PC-3 (cell line): ENCODE measurements around the gene ENTPD2. TPM values are rescaled to one million over a fixed set of nuclear protein-coding genes. Genes with fewer than 3 reads are reported as not detected.
A peak's percentile ranks its signal among the peaks of the same experiment; 100 is the strongest.

ENCODE experiments used
- ATAC-seq: fragments of 200-7000 bp; cut with Tn5 transposase; 2 replicates; pipeline ENCODE4 v1.9.1; 2020; ENCODE audit warnings: mild to moderate bottlenecking, moderate library complexity
- BruUV-seq: library from RNA; stranded (reverse); fragments of 400-500 nt; replicated peaks from 2 replicates; lab custom pipeline; 2021; lab: Mats Ljungman, UMichigan
- CTCF ChIA-PET: fragments of 300-600 bp; sonication (Branson Sonifier 250); formaldehyde crosslinking; loops from one replicate; lab custom pipeline; 2022; ENCODE audit warnings: antibody characterized with exemption; lab: Charles Lee
- POLR2A ChIA-PET: fragments of 300-600 bp; sonication (Branson Sonifier 250); formaldehyde crosslinking; loops from one replicate; lab custom pipeline; 2022; ENCODE audit warnings: antibody characterized with exemption; ENCODE audit not compliant: unreplicated experiment; lab: Charles Lee
- DNase-seq: peaks from one replicate; pipeline ENCODE4 v3.0.0-alpha.2; 2015
- H2AFZ ChIP-seq: fragments of 300-600 bp; sonication (generic); 2 replicates; pipeline ENCODE4 v1.6.0; 2016; ENCODE audit warnings: antibody characterized with exemption, low read length
- H3F3A ChIP-seq: fragments of 300-600 bp; sonication (generic); one replicate; pipeline ENCODE4 v1.6.0; 2017; ENCODE audit warnings: antibody characterized with exemption, low read length, control low read depth, mild to moderate bottlenecking; ENCODE audit not compliant: unreplicated experiment
- H3K27ac ChIP-seq: fragments of 300-600 bp; sonication (generic); 2 replicates; pipeline ENCODE4 v1.5.1; 2016; ENCODE audit warnings: mild to moderate bottlenecking, low read length
- H3K27me3 ChIP-seq: fragments of 300-600 bp; sonication (generic); 2 replicates; pipeline ENCODE4 v1.6.1; 2016; ENCODE audit warnings: low read length, mixed read lengths
- H3K36me3 ChIP-seq: fragments of 300-600 bp; sonication (generic); 2 replicates; pipeline ENCODE4 v1.6.1; 2016; ENCODE audit warnings: low read depth, mixed run types, low read length, mixed read lengths
- H3K4me1 ChIP-seq: fragments of 300-600 bp; sonication (generic); 2 replicates; pipeline ENCODE4 v1.5.1; 2016; ENCODE audit warnings: low read length; ENCODE audit not compliant: insufficient read depth
- H3K4me2 ChIP-seq: fragments of 300-600 bp; sonication (generic); 2 replicates; pipeline ENCODE4 v1.6.0; 2016; ENCODE audit warnings: low read length
- H3K4me3 ChIP-seq: fragments of 300-600 bp; sonication (generic); 2 replicates; pipeline ENCODE4 v1.5.1; 2016; ENCODE audit warnings: mild to moderate bottlenecking, low read length, mixed read lengths
- H3K79me2 ChIP-seq: fragments of 300-600 bp; sonication (generic); 2 replicates; pipeline ENCODE4 v1.6.1; 2017; ENCODE audit warnings: low read length, mixed read lengths
- H3K9ac ChIP-seq: fragments of 300-600 bp; sonication (generic); 2 replicates; pipeline ENCODE4 v1.6.0; 2016; ENCODE audit warnings: mild to moderate bottlenecking, low read length
- H3K9me2 ChIP-seq: fragments of 300-600 bp; sonication (generic); replicated peaks from 2 replicates; pipeline ENCODE4 v1.6.1; 2016; ENCODE audit warnings: mixed run types, low read length, mixed read lengths
- H3K9me3 ChIP-seq: fragments of 300-600 bp; sonication (generic); 2 replicates; pipeline ENCODE4 v1.6.1; 2016; ENCODE audit warnings: low read length, mixed read lengths
- H4K20me1 ChIP-seq: fragments of 300-600 bp; sonication (generic); 2 replicates; pipeline ENCODE4 v1.6.1; 2016; ENCODE audit warnings: low read length, mixed read lengths
- CTCF ChIP-seq: fragments of 300-600 bp; sonication (generic); conservative IDR thresholded peaks from 2 replicates; pipeline ENCODE4 v1.5.1; 2017; ENCODE audit warnings: antibody characterized with exemption, low read depth, mild to moderate bottlenecking, low read length
- EZH2 ChIP-seq: fragments of 300-600 bp; sonication (generic); IDR thresholded peaks from one replicate; pipeline ENCODE4 v1.6.1; 2017; ENCODE audit warnings: antibody characterized with exemption, mild to moderate bottlenecking, low read length; ENCODE audit not compliant: unreplicated experiment
- EZH2phosphoT487 ChIP-seq: fragments of 300-600 bp; sonication (generic); IDR thresholded peaks from 2 replicates; pipeline ENCODE4 v1.6.1; 2018; ENCODE audit warnings: mild to moderate bottlenecking, antibody characterized with exemption, low read length, borderline replicate concordance
- intact Hi-C: fragments of 100-400 bp; cut with micrococcal nuclease; formaldehyde crosslinking; loops from 2 replicates; pipeline ENCODE4 v1.9.0; 2023
- total RNA-seq: library from RNA; depleted of rRNA; stranded (reverse); fragments of >200 nt; gene quantifications from 2 replicates; pipeline ENCODE4 v1.2.3, GENCODE V29; 2014

ENTPD2 gene
- total RNA-seq, 1 experiment from 2014 or later: 1.3 TPM

- Histone ChIP-seq H3K27me3 (no peaks in the 10 kb centered on the region), H2AFZ (no peak overlapping the region), H3K27ac (no peak overlapping the region), H3K4me1 (peaks cover 20% of the 10 kb centered on the region), H3F3A (peaks cover 2% of the 10 kb centered on the region), H3K9ac (no peak overlapping the region), H3K9me3 (no peaks in the 10 kb centered on the region), H3K4me2 (peak overlapping the region; percentile 95), H4K20me1 (peaks cover 13% of the 10 kb centered on the region; the same call in 1 of the 2 replicates), H3K4me3 (peak overlapping the region; percentile 84; the same call in 1 of the 2 replicates), H3K36me3 (no peaks in the 10 kb centered on the region), H3K9me2 (no peaks in the 10 kb centered on the region), H3K79me2 (peaks cover 30% of the 10 kb centered on the region)
- ATAC-seq: peak; percentile 37
- intact Hi-C loops: loop anchor here (2.0 kb wide), 1 partner anchor 19 kb away; no protein-coding TSS in a partner anchor
- BruUV-seq: no TSS peak
- peak; percentile 87 for DNase-seq
- POLR2A ChIA-PET: interaction anchor here (0.6 kb wide), 2 partner anchors 17 to 21 kb away, joined by 20 to 32 read pairs; no protein-coding TSS in a partner anchor
- CTCF ChIA-PET: interaction anchor here (1.1 to 1.4 kb wide), 3 partner anchors 19 to 39 kb away, joined by 4 to 10 read pairs (median 5); partner anchors contain the start of genes MAN1B1 and NPDC1
- TF ChIP-seq EZH2phosphoT487 (no peak), CTCF (peak; percentile 61)
Observed at GRCh38 chr9:137067860-137068538, 14.1 kb upstream of the ENTPD2 start.

- Histone ChIP-seq H3F3A (peaks cover 2% of the 10 kb centered on the region), H3K36me3 (no peaks in the 10 kb centered on the region), H3K27ac (no peak overlapping the region), H3K4me1 (peaks cover 20% of the 10 kb centered on the region), H3K9me2 (no peaks in the 10 kb centered on the region), H4K20me1 (peaks cover 13% of the 10 kb centered on the region; the same call in 1 of the 2 replicates), H3K4me2 (no peak overlapping the region), H3K9ac (no peak overlapping the region), H2AFZ (no peak overlapping the region), H3K27me3 (no peaks in the 10 kb centered on the region), H3K79me2 (peaks cover 30% of the 10 kb centered on the region), H3K9me3 (no peaks in the 10 kb centered on the region), H3K4me3 (no peak overlapping the region)
- DNase-seq (no peak), ATAC-seq (no peak)
- CTCF ChIA-PET: interaction anchor here (0.6 kb wide), 1 partner anchor 14 kb away, joined by 3 read pairs; no protein-coding TSS in a partner anchor
- BruUV-seq: no TSS peak
- no peak for TF ChIP-seq EZH2
- TF ChIP-seq CTCF: no peak
- no peak for TF ChIP-seq EZH2phosphoT487
- POLR2A ChIA-PET: no interaction called here
- intact Hi-C loops: loop anchor here (2.0 kb wide), 1 partner anchor 17 kb away; no protein-coding TSS in a partner anchor
Observed at GRCh38 chr9:137066096-137066861, 12.4 kb upstream of the ENTPD2 start.
